CD4-positive, alpha-beta T cell treated with Interleukin-10 for 1 hour (primary cell): ENCODE measurements around the gene ABLIM3.
"Not testable (repeated sequence)": the region's sequence is repeated elsewhere in the genome, so short reads cannot be mapped to it uniquely, and the experiment has no call there.

Source experiments
- DNase-seq: peaks from one replicate; pipeline ENCODE4 v3.0.0-alpha.2; 2020

ABLIM3 gene

GRCh38 chr5:149160291-149160787, 19.0 kb downstream of the ABLIM3 start:
- no peak for DNase-seq

DNA sequence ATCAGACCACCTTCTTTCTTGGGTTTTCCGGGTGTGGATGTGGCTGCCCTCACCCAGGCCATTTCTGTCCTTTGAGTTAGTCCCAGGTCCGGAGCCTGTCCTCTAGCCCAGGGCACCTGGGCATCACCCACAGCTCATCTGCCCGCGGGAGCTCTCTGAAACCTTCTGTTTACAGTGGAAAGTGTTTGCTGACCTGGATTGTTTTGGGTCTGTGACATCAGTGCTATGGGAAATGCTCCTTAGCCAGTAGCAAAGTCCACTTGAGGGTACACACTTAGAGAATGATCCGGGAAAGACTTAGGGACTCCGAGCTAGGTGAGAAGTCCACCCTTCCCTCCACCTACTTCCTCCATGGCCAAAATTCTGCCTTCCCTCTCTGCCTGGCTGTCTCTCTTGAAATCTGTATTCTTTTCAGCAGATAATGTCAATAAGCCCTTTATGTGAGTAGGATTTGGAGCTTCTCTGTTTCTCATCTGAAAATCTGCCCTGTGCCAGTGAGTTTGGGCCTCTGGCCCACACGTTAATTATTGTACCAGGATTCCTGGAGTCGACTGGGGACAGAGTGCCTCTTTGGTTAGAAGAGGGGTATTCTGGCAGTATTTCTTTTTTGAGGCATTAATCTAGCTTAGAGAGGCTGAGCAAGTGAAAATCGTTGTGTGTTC, 19.9 kb downstream of the ABLIM3 start:
- DNase-seq: no peak

DNA sequence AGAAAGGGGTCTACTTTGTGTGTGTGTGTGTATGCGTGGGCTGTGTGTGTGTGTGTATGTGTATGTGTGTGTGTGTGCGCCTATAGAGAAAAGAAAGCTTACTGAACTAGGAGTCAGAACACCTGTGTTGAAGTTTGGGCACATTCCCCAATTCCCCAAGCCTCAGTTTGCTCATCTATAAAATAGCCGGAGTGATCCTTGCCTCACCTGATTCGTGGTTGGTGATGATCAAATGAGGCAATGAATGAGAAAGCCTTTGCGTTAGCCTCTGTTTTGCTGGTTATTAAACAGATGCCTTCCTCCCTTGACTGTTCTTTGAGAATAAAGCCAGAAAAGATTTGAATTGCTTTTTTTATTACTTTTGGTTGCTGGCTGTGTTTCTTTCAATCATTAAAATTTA, 20.6 kb downstream of the ABLIM3 start:
- DNase-seq: no peak

DNA sequence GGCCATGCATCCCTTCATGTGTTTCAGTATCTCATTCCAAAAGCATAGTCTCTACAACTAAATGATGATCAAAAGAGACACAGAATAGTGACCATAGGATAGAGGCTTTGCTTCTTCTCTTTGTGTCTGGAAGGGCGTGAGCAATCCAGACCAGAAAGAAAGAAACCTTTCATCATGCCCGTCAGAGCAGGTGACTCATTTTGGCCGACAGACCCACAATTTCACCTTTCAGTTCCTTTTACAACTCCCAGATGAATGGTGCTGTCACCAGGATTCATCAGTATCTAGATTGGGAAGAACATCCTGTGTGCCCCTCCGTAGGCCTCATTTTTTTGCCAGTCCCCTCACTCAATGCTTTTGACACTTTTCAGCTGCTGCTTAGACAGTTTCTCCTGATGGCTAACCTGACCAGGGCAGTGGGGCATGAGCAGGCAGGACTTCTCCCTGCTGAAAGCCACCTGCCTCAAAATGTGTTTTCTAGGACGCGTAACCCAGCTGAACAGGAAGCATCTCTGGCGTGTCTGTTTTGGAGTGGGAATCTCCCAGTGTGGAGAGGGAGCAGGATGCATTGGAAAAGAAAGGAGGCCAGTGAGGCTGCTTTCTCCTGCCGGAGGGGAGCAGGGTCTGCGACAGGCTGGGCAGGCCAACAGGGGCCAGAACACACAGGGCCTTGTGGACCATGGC, 21.2 kb downstream of the ABLIM3 start:
- no peak for DNase-seq

DNA sequence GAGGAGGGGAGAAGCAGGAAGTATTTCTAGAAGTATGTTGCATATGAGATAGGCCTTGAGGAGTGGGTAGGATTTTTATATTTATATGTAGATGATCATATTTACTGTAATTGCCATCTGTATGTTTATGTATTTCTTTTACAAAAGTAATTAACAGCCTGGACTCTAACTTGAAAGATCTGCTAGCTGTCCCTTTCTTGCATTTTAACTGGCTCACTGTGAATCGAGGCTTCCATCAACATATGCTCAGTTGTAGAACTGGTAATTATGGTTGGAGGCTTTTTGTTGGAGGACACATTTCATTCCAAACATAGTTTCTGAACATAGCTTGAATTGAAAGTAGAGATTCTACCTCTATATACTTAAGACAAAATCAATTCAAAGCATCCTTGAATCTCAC, 23.4 kb downstream of the ABLIM3 start:
- no peak for DNase-seq

- no peak for DNase-seq
Measured at GRCh38 chr5:149166128-149166527, 24.8 kb downstream of the ABLIM3 start.

DNA sequence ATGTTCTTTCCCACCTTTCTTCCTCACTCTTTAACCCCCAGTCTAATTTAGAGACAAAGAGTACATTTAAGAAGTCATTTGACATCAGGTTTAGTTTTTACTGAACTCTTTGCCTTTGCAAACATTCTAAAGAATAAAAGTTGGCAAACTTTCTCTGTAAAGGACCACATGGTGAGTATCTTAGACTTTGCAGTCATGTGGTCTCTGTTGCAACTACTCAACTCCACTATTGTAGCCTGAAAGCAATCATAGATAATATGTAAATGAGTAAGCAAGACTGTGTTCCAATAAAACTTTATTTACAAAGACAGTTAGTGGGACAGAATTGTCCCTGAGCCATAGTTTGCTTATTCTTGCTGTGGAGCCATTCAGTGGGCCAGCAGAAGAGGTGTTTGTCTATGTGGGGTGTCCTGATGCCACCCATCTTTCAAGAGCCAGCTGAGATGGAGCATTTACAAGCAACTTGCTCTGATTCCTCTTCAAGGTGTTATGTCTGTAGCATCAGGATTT, 25.4 kb downstream of the ABLIM3 start:
- DNase-seq: no peak

- no peak for DNase-seq
Measured at GRCh38 chr5:149168276-149168906, 27.1 kb downstream of the ABLIM3 start.

DNA sequence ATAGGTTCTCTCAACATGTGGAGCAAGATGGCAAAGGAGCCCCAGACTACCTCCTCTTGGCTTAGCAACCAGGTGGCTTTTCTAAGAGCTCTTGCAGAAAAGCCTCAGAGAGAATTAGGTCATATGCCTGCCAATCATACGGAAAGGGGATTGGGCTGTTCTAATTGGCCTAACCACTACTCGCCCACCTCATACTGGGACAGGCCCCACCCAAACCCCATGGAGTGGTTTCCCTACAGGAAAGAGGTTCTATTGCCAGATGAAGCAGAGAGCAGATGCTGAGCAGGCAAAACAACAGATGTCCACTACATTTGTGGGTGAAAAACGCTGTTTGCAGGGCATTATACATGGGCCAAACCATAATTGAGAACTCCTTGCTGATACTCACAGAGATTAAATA, 29.0 kb downstream of the ABLIM3 start:
- no peak for DNase-seq

- no peak for DNase-seq
Measured at GRCh38 chr5:149172261-149172660, 31.0 kb downstream of the ABLIM3 start.

DNA sequence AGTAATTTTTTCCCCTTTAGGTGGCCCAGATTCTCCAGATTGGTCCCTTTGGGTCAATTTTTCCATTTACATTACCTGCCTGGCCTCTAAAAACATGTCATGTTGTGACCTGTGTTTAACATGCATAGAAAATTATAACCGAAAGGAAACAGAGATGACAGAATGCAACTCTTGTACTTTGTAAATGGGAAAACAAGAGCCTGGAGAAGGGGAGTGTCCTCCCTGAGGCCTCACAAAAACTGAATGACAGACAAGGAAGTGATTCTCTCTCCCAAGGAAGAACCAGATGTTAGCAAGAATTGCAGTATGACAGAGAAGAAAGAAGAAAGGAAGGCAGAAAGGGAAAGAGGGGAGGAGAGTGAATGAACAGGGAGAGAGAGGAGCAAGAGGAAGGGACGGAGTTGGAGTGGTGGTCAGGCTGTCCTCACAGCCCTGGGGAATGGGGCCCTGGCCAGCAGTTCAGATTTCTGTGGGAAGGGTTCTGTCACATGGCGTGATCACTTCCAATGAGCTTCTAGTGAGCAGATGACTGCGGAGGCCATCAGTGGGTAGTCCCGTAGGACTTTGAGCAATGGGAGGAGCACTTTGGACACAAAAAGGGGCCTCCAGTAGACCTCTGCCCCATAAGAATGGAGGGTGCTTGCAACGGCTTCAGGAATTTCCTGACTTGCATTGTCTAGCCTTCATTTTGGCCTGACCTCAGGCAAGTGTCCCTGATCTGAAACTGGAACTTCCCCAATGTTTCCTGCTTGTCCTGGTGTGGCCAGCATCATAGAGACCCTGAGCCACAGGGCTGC, 31.6 kb downstream of the ABLIM3 start:
- DNase-seq: no peak

DNA sequence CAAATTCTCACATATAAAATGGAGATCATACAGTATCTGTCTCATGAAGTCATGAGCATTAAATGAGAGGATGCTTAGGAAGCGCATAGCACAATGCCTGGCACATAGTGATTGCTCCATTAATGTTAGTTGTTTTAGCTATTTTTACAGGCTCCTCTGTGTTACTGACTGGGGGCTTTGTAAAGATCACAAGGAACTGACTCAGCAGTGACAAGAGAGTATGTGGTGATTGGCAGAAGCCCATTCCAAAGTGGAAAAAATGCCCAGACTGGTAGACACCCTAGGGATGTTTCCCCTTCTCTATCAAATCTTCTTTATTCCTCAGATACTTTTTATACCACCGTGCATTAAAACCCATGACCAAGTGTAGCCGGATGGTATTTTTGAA, 33.5 kb downstream of the ABLIM3 start:
- DNase-seq: no peak

DNA sequence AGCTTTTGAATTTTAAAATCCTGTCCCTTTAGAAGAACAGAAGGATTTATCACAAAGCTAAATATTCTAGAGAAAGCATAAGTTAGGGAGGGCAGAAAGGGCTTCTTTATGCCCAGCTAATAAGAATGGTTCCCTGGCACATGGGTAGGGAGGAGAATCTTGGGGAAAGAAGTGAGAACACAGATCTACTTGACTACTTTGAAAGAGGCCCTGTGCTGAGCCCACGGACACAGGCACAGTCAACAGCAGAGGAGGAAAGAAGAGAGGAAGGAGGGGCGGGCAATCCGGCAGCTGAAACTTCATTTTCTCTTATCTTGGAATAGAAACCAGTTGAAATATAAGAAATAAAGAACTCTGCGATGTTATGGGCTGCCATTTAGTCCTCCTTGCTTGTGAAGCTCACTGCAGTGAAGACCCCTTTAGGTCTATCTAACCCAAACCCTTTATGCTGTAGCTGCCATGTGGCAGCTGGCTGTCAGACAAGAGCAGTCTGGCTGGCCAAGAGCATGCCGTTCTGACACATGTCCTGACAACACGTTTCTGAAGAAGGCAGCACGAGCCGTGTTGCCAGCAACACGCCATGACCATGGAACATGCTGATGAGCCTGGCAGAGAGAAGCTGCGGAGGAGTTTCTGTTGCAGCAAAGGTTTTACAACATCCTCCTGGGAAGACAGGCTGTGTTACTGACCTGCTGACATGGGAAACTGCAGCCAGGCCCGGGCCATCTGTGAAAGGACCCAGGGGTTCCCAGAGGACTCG, 34.2 kb downstream of the ABLIM3 start:
- DNase-seq: no peak

- DNase-seq: no peak
Measured at GRCh38 chr5:149177339-149177843, 36.1 kb downstream of the ABLIM3 start.

GRCh38 chr5:149177911-149178565, 36.7 kb downstream of the ABLIM3 start:
- DNase-seq: no peak

DNA sequence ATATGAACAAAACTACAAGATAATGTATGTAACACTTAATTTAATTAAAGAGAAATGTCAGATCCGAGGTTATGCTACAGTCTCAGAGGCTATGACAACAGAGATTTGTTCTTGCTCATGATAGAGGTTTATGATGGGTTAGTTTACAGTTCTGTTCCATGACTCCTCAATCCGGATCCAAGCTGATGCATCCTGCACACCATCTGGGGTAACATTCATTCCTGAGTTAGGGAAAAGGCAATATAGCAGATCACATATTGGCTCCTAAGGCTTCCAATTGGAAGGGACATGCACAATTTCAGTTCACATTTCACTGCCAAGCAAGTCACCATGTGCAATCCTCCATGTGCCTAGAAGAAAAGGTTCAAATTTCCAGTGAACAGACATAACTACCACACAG, 40.4 kb downstream of the ABLIM3 start:
- no peak for DNase-seq

DNA sequence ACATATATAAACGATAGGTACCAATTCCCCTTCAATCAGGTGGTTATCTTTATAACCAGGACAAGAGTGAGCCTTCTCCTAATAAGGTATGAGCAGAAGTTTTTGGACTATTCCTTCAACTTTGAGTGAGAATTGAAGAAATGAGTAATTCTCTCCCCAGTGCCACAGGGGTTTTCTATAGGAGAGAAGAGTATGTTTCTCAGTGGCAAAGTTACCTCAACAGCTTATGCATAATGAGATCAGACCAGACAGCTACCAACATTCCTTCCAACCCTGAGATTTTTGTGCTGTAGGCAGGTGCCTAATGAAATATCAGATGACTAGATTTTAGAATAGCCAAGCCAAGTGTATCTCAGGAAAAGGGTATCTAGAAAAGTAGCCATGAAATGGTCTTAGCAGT, 40.9 kb downstream of the ABLIM3 start:
- DNase-seq: no peak

DNA sequence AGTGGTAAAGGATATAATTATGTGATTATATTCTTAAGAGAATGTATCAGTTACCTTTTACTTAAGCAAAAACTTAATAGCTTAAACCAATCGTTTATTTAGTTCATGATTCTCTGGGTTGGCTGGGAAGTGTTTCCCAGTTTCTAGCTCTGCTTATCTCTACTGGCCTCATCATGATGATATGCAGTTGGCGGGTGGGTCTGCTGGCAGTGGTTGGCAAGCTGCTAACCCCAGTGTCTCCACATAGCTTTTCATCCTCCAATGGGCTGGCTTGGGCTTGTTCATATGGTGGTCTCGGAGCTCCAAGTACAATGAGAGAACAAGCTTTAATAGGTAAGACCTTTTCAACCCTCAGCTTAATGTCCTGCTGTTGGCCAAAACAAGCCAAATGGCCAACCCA, 43.8 kb downstream of the ABLIM3 start:
- no peak for DNase-seq

DNA sequence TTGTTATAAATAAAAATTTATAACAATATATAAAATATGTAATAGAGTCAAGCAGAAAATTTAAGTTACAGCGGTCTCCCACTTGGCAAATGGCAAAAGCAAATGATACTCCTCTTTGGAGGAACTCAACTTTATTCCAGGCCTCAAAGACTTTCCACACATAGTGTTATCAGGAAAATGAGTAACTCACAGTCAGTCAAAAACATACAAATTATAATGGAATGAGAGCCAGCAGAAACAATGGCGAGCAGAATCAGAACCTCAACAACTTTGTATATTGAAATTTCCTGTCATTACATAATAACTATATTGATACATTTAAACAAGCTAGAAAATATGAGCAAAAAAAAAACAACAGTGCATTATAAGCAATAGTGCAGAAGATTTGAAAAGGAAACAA, 45.2 kb downstream of the ABLIM3 start:
- DNase-seq: no peak

GRCh38 chr5:149187617-149188016, 46.3 kb downstream of the ABLIM3 start:
- DNase-seq: not testable (repeated sequence)

GRCh38 chr5:149188383-149188782, 47.1 kb downstream of the ABLIM3 start:
- DNase-seq: no peak
